H1 (cell line): Measurements from ENCODE around the gene TFB1M. TPM values are rescaled to one million over a fixed set of nuclear protein-coding genes. Genes with fewer than 3 reads are reported as not detected.
"Not testable (repeated sequence)": the region's sequence is repeated elsewhere in the genome, so short reads cannot be mapped to it uniquely, and the experiment has no call there.

Source experiments
- CTCF ChIA-PET: fragments of 300-600 bp; sonication (Branson Sonifier 250); formaldehyde crosslinking; loops from one replicate; lab custom pipeline; 2021; ENCODE audit not compliant: partially characterized antibody; lab: Charles Lee
- POLR2A ChIA-PET: fragments of 300-600 bp; sonication (Branson Sonifier 250); formaldehyde crosslinking; loops from one replicate; lab custom pipeline; 2021; ENCODE audit warnings: inconsistent platforms; ENCODE audit not compliant: partially characterized antibody; lab: Charles Lee
- DNase-seq, 2 experiments: peaks; one replicate each; pipeline versions ENCODE4 v3.0.0 to v3.0.0-alpha.2; 2010 to 2022; ENCODE audit warnings: low spot score in 2 of 2, low read depth in 1 of 2, mixed read lengths in 1 of 2
- FAIRE-seq: peaks from 2 replicates; lab custom pipeline; 2011; peaks lifted over from hg19 to GRCh38; lab: Jason Lieb, UNC
- H2AFZ ChIP-seq: 2 replicates; pipeline ENCODE4 v1.8.1; 2012; ENCODE audit warnings: low read length, inconsistent platforms
- H2AK5ac ChIP-seq: 2 replicates; pipeline ENCODE4 v1.6.1; 2013; ENCODE audit warnings: low read depth, low read length
- H2BK120ac ChIP-seq: replicated peaks from 2 replicates; pipeline ENCODE3; 2013; ENCODE audit warnings: low read depth, low read length, inconsistent platforms
- H2BK12ac ChIP-seq: 2 replicates; pipeline ENCODE4 v1.6.1; 2013; ENCODE audit warnings: low read depth, low read length
- H2BK15ac ChIP-seq: 2 replicates; pipeline ENCODE4 v1.6.1; 2013; ENCODE audit warnings: low read length
- H2BK20ac ChIP-seq: 2 replicates; pipeline ENCODE4 v1.6.1; 2013; ENCODE audit warnings: low read length
- H2BK5ac ChIP-seq: 2 replicates; pipeline ENCODE4 v1.6.1; 2013; ENCODE audit warnings: low read depth, low read length
- H3K14ac ChIP-seq: 2 replicates; pipeline ENCODE4 v1.6.1; 2013; ENCODE audit warnings: inconsistent platforms; ENCODE audit not compliant: insufficient read length
- H3K18ac ChIP-seq: 2 replicates; pipeline ENCODE4 v1.6.1; 2013; ENCODE audit warnings: low read length; ENCODE audit errors: extremely low read depth
- H3K23ac ChIP-seq: 2 replicates; pipeline ENCODE4 v1.6.1; 2013; ENCODE audit warnings: inconsistent platforms; ENCODE audit not compliant: insufficient read length
- H3K23me2 ChIP-seq: 2 replicates; pipeline ENCODE4 v1.6.1; 2013; ENCODE audit warnings: low read depth, low read length
- H3K27ac ChIP-seq: 2 replicates; pipeline ENCODE4 v1.6.1; 2011; ENCODE audit warnings: low read depth, low read length, inconsistent platforms
- H3K27me3 ChIP-seq, 4 experiments: replicated peaks in 1 of 4; 1 replicate in 1 of 4; 2 replicates in 3 of 4; pipeline versions ENCODE4 v1.6.1 to v1.8.1; 2011 to 2013; ENCODE audit warnings: low read length in 3 of 4, mild to moderate bottlenecking in 3 of 4, inconsistent platforms in 2 of 4, mixed read lengths in 2 of 4, moderate library complexity in 1 of 4; ENCODE audit not compliant: control insufficient read depth in 3 of 4, insufficient read depth in 3 of 4; ENCODE audit errors: extremely low read depth in 1 of 4
- H3K36me3 ChIP-seq, 4 experiments: 2 replicates each; pipeline versions ENCODE4 v1.6.1 to v1.8.1; 2011 to 2013; ENCODE audit warnings: mild to moderate bottlenecking in 4 of 4, low read length in 3 of 4, moderate library complexity in 2 of 4, control low read depth in 1 of 4, inconsistent platforms in 1 of 4; ENCODE audit not compliant: insufficient read depth in 4 of 4, control insufficient read depth in 2 of 4
- H3K4ac ChIP-seq: replicated peaks from 2 replicates; pipeline ENCODE3; 2013; ENCODE audit warnings: low read length, low read depth, mixed read lengths, inconsistent platforms; ENCODE audit not compliant: insufficient read length
- H3K4me1 ChIP-seq, 4 experiments: replicated peaks in 1 of 4; 1 replicate in 1 of 4; 2 replicates in 3 of 4; pipeline versions ENCODE4 v1.6.1 to v1.8.1; 2011 to 2013; ENCODE audit warnings: low read length in 3 of 4, inconsistent platforms in 2 of 4, mixed read lengths in 1 of 4; ENCODE audit not compliant: insufficient read depth in 4 of 4, control insufficient read depth in 3 of 4
- H3K4me2 ChIP-seq, 2 experiments: 2 replicates each; pipeline versions ENCODE4 v1.6.1 to v1.8.1; 2011 to 2013; ENCODE audit warnings: low read depth in 2 of 2, low read length in 2 of 2, control low read depth in 1 of 2, inconsistent platforms in 1 of 2, mild to moderate bottlenecking in 1 of 2; ENCODE audit not compliant: insufficient read depth in 1 of 2
- H3K4me3 ChIP-seq, 4 experiments: fragments of 200-600, 300-600 bp in 1 of 4; sonication (generic), shearing (Covaris generic), sonication (Bioruptor Twin) in 1 of 4; 2 replicates each; pipeline versions ENCODE4 v1.5.1 to v1.8.1; 2011 to 2016; ENCODE audit warnings: low read length in 4 of 4, low read depth in 3 of 4, control low read depth in 2 of 4, inconsistent platforms in 2 of 4, mild to moderate bottlenecking in 2 of 4, mixed read lengths in 1 of 4, moderate library complexity in 1 of 4; ENCODE audit not compliant: insufficient read depth in 2 of 4; ENCODE audit errors: extremely low read depth in 1 of 4
- H3K56ac ChIP-seq: replicated peaks from 2 replicates; pipeline ENCODE3; 2013; ENCODE audit warnings: low read depth, mild to moderate bottlenecking, mixed read lengths, low read length, inconsistent platforms; ENCODE audit not compliant: insufficient read length
- H3K79me1 ChIP-seq: 2 replicates; pipeline ENCODE4 v1.6.1; 2013; ENCODE audit warnings: low read depth, low read length, control low read depth
- H3K79me2 ChIP-seq, 2 experiments: 2 replicates each; pipeline versions ENCODE4 v1.6.1 to v1.8.1; 2012 to 2013; ENCODE audit warnings: low read length in 2 of 2, mild to moderate bottlenecking in 2 of 2, inconsistent platforms in 1 of 2; ENCODE audit not compliant: insufficient read depth in 2 of 2, control insufficient read depth in 1 of 2
- H3K9ac ChIP-seq, 4 experiments: replicated peaks in 1 of 4; 1 replicate in 1 of 4; 2 replicates in 3 of 4; pipeline versions ENCODE4 v1.6.1 to v1.8.1; 2011 to 2013; ENCODE audit warnings: low read depth in 3 of 4, low read length in 3 of 4, control low read depth in 2 of 4, mild to moderate bottlenecking in 2 of 4, moderate library complexity in 2 of 4, inconsistent platforms in 1 of 4; ENCODE audit errors: extremely low read depth in 1 of 4
- H3K9me3 ChIP-seq, 2 experiments: 2 replicates each; pipeline versions ENCODE4 v1.6.1 to v1.8.1; 2012 to 2013; ENCODE audit warnings: mild to moderate bottlenecking in 2 of 2, moderate library complexity in 2 of 2, control low read depth in 1 of 2, inconsistent platforms in 1 of 2, low read depth in 1 of 2, low read length in 1 of 2, mixed read lengths in 1 of 2; ENCODE audit not compliant: insufficient read depth in 2 of 2
- H4K20me1 ChIP-seq, 2 experiments: replicated peaks in 1 of 2; 2 replicates each; pipeline versions ENCODE3 to v1.8.1; 2011 to 2013; ENCODE audit warnings: inconsistent platforms in 2 of 2, low read length in 2 of 2, mild to moderate bottlenecking in 1 of 2; ENCODE audit not compliant: insufficient read depth in 2 of 2, control insufficient read depth in 1 of 2
- H4K5ac ChIP-seq: 2 replicates; pipeline ENCODE4 v1.6.1; 2013; ENCODE audit warnings: low read length, low read depth, mixed read lengths, inconsistent platforms; ENCODE audit not compliant: insufficient read length
- H4K8ac ChIP-seq: 2 replicates; pipeline ENCODE4 v1.8.0; 2013; ENCODE audit warnings: mild to moderate bottlenecking, moderate library complexity, low read length, inconsistent platforms; ENCODE audit not compliant: insufficient read depth; ENCODE audit errors: extremely low read depth
- H4K91ac ChIP-seq: replicated peaks from 2 replicates; pipeline ENCODE3; 2013; ENCODE audit warnings: low read length, mixed read lengths, inconsistent platforms; ENCODE audit not compliant: insufficient read length
- RAD21 ChIP-seq, 2 experiments: IDR thresholded peaks in 1 of 2; conservative IDR thresholded peaks in 1 of 2; 2 replicates each; pipeline ENCODE4 v1.6.1; 2011; ENCODE audit warnings: low read depth in 2 of 2, low read length in 2 of 2, improper control_type of control experiment in 1 of 2, inconsistent platforms in 1 of 2, mild to moderate bottlenecking in 1 of 2, moderate library complexity in 1 of 2
- TEAD4 ChIP-seq: IDR thresholded peaks from 2 replicates; pipeline ENCODE4 v1.6.1; 2012; ENCODE audit warnings: low read depth, low read length, inconsistent platforms, mixed read lengths
- YY1 ChIP-seq: IDR thresholded peaks from 2 replicates; pipeline ENCODE4 v1.6.1; 2011; ENCODE audit warnings: low read depth, mild to moderate bottlenecking, low read length
- WGBS, 2 experiments: shearing (Covaris generic) in 1 of 2; methylation state at CpG; one replicate each; pipeline versions ENCODE4 v1.1.6 to v1.1.7; 2013 to 2015; ENCODE audit warnings: low lambda C conversion rate in 2 of 2, mixed read lengths in 2 of 2, inconsistent platforms in 1 of 2, low coverage in 1 of 2, missing lambda C conversion rate in 1 of 2; ENCODE audit not compliant: insufficient replicate concordance in 2 of 2, insufficient coverage in 1 of 2, insufficient read length in 1 of 2; ENCODE audit errors: extremely low coverage in 1 of 2, missing lambda C conversion rate in 1 of 2; 5-methylcytosine and 5-hydroxymethylcytosine counted together
- polyA plus RNA-seq, 7 experiments: library from polyadenylated mRNA; depleted of rRNA in 3 of 7; stranded (reverse) in 5 of 7; unstranded in 2 of 7; fragments of >200 nt in 5 of 7; fragments of 200-250 nt in 2 of 7; gene quantifications; 1 replicate in 5 of 7; 2 replicates in 1 of 7; 4 replicates in 1 of 7; pipeline versions ENCODE4 v1.2.1 to v1.2.3, GENCODE V29; 2011 to 2013; ENCODE audit warnings: missing spikeins in 2 of 7, mixed read lengths in 2 of 7
- total RNA-seq: library from RNA; stranded (reverse); fragmentation: NEBNext Ultra II Directional; extraction: Animal tissue kit (Norgen Biotek cat#: 25700); gene quantifications from 2 replicates; pipeline ENCODE4 v1.2.1, GENCODE V29; 2021
- TF ChIP-seq, protein P1 (sequence below), 3 experiments: IDR thresholded peaks; 1 replicate in 2 of 3; 2 replicates in 1 of 3; pipeline versions ENCODE4 v1.5.1 to v1.6.1; 2011; ENCODE audit warnings: low read length in 3 of 3, mild to moderate bottlenecking in 3 of 3, inconsistent platforms in 2 of 3, low read depth in 1 of 3, moderate library complexity in 1 of 3; ENCODE audit not compliant: insufficient read depth in 1 of 3; ENCODE audit errors: control extremely low read depth in 1 of 3

Gene TFB1M
- total and polyA plus RNA-seq, 2 of the 8 experiments (the other 6 are each of a cell fraction or from before 2014, with no cell fraction given): 28.2 to 49.4 TPM

DNA sequence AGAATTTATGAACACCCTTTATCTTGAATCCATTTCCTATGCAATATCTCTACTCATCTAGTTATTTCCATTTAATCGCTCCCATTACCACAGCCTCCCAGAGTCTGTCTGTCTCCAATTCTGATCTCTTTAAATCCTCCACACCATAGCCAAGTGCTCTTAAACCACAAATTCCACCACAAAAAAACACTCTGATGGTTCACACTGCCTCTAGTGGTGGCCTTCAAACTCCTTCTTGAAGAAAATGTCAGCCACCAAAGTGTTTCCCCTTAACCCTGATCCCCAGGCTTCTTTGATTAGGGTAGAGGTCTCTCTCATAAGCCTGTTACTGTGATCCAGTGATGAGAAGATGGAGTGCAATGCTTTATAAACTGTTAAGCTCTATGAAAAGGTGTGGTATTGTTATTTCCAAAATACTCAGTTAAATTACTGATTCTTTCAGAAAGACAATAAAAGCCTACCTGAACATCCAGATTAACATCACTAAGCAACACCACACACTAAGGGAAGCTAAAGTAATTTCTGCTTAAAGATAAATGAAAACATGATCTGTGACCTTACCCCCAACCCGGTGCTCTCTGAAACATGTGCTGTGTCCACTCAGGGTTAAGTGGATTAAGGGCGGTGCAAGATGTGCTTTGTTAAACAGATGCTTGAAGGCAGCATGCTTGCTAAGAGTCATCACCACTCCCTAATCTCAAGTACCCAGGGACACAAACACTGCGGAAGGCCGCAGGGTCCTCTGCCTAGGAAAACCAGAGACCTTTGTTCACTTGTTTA, 46.0 kb downstream of the TFB1M start:
- not testable (repeated sequence) for H4K91ac ChIP-seq, H3K27ac ChIP-seq, H3K79me2 ChIP-seq, H2BK12ac ChIP-seq, H2BK15ac ChIP-seq, H3K23ac ChIP-seq, H3K9ac ChIP-seq, H3K56ac ChIP-seq, H2AK5ac ChIP-seq, H4K5ac ChIP-seq, H3K27me3 ChIP-seq, H3K4ac ChIP-seq, H3K18ac ChIP-seq, H3K23me2 ChIP-seq, H3K4me1 ChIP-seq, H3K79me1 ChIP-seq, H4K20me1 ChIP-seq, H3K14ac ChIP-seq, H4K8ac ChIP-seq, H2BK120ac ChIP-seq, DNase-seq, H3K4me3 ChIP-seq, H2AFZ ChIP-seq, H2BK20ac ChIP-seq, H3K4me2 ChIP-seq, H2BK5ac ChIP-seq, H3K9me3 ChIP-seq
- POLR2A ChIA-PET: interaction anchor here (0.6 to 1.7 kb wide), 2 partner anchors 9 to 267 kb away, joined by 3 to 5 read pairs; no protein-coding TSS in a partner anchor
- TF ChIP-seq, protein P1, sequence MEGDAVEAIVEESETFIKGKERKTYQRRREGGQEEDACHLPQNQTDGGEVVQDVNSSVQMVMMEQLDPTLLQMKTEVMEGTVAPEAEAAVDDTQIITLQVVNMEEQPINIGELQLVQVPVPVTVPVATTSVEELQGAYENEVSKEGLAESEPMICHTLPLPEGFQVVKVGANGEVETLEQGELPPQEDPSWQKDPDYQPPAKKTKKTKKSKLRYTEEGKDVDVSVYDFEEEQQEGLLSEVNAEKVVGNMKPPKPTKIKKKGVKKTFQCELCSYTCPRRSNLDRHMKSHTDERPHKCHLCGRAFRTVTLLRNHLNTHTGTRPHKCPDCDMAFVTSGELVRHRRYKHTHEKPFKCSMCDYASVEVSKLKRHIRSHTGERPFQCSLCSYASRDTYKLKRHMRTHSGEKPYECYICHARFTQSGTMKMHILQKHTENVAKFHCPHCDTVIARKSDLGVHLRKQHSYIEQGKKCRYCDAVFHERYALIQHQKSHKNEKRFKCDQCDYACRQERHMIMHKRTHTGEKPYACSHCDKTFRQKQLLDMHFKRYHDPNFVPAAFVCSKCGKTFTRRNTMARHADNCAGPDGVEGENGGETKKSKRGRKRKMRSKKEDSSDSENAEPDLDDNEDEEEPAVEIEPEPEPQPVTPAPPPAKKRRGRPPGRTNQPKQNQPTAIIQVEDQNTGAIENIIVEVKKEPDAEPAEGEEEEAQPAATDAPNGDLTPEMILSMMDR (IDR thresholded peaks at IDR 0.05; ENCODE audit: control extremely low read depth in 1 of 3, insufficient read depth in 1 of 3, low read depth in 1 of 3, low read length in 3 of 3): peak in 2 of 3 experiments; percentile 44 to 69; a peak in 3 of 4 replicates
- 0 out of 2 replicates have a peak, but pooled peaks have one; percentile 29 for TF ChIP-seq TEAD4
- peak; percentile 37 to 44; a peak in 3 of 4 replicates for TF ChIP-seq RAD21 (IDR thresholded peaks at IDR 0.05 in 1 of 2, conservative IDR thresholded peaks at IDR 0.05 in 1 of 2; ENCODE audit: low read depth in 2 of 2, low read length in 2 of 2)
- peak; percentile 57; the same call in 1 of the 2 replicates for TF ChIP-seq YY1
- FAIRE-seq: peak; percentile 72
- CTCF ChIA-PET: interaction anchor here (0.5 to 4.2 kb wide), 17 partner anchors 9 to 920 kb away, joined by 3 to 17 read pairs (median 4); no protein-coding TSS in a partner anchor
- 88% methylated on average over 3 of the region's 5 CpGs; no CpG with 5 or more reads in 1 of the 2 experiments for WGBS, 2 experiments
- H3K36me3 ChIP-seq: peaks cover 0 to 14% (median 7%) of the 10 kb centered on the region in 4 experiments; a peak in 4 of 8 replicates
